ENCODE data around the gene CHRNA5. TPM values are rescaled to one million over a fixed set of nuclear protein-coding genes. Genes with fewer than 3 reads are reported as not detected.
"Not testable (repeated sequence)": the region's sequence is repeated elsewhere in the genome, so short reads cannot be mapped to it uniquely, and the experiment has no call there.

Gene CHRNA5
- 0.95 TPM for polyA plus RNA-seq

GRCh38 chr15:78565097-78565950 is at the start of gene CHRNA5:
CHRNA5 (plus strand) TSS chr15:78565520; CDS start chr15:78565720, 200 bp downstream.
- Mint-ChIP-seq H3K27ac (peak within 1 kb of the TSS in 1 of 3 donors; percentile 86), H3K4me3 (peak within 1 kb of the TSS; percentile 75 to 95 (median 90)), H3K27me3 (peaks cover 18% of the 10 kb centered on the region), H3K36me3 (no peaks in the 10 kb centered on the region), H3K4me1 (peaks cover 12 to 20% (median 15%) of the 10 kb centered on the region in 3 donors), H3K9me3 (no peaks in the 10 kb centered on the region)

GRCh38 chr15:78520035-78520434 is 45.3 kb upstream of the CHRNA5 start:
- H3K4me1 Mint-ChIP-seq, H3K36me3 Mint-ChIP-seq, H3K4me3 Mint-ChIP-seq, H3K9me3 Mint-ChIP-seq, H3K27ac Mint-ChIP-seq, H3K27me3 Mint-ChIP-seq: not testable (repeated sequence)

DNA sequence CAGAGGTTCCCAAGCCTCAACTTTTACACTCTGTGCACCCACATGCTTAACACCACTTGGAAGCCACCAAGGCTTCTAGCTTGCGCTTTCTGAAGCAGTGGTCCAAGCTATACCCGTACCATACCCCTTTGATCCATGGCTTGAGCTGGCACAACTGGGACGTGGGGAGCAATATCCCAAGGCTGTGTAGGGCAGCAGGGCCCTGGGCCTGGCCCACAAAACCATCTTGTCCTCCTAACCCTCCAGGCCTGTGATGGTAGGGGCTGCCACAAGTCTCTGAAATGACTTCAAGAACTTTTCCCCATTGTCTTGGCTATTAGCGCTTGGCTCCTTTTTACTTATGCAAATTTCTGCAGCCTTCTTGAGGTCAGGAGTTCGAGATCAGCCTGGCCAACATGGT is 41.1 kb upstream of the CHRNA5 start:
- Mint-ChIP-seq H3K4me3 (no peak overlapping the region), H3K36me3 (no peaks in the 10 kb centered on the region), H3K27me3 (peaks cover 1% of the 10 kb centered on the region), H3K27ac (no peak overlapping the region), H3K4me1 (peaks cover 0 to 2% (median 1%) of the 10 kb centered on the region in 3 donors), H3K9me3 (peaks cover 0 to 4% (median 0%) of the 10 kb centered on the region in 3 donors)

DNA sequence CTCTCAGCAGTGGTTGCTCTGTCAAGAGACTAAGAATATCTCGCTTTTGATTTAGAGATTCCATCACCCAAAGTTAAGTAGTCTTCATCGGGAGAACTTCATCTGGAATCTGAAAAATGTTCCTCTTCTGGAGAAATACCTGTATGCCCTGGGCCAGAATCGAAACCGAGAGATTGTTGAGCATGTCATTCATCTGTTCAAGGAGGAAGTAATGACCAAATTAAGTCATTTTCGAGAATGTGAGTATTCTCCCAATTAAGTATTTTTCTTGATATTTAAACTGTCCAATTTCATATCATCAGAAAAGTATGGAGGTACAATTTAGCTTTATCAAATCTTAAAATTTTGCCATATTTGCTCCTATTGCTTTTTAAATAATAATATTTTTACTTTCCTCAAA is 38.0 kb upstream of the CHRNA5 start:
- Mint-ChIP-seq H3K36me3 (no peaks in the 10 kb centered on the region), H3K4me3 (peak overlapping the region in 1 of 4 donors; percentile 46), H3K9me3 (peaks cover 0 to 4% (median 0%) of the 10 kb centered on the region in 3 donors), H3K27ac (no peak overlapping the region), H3K4me1 (peaks cover 0 to 2% (median 1%) of the 10 kb centered on the region in 3 donors), H3K27me3 (peaks cover 1% of the 10 kb centered on the region)

GRCh38 chr15:78533331-78533730 is 32.0 kb upstream of the CHRNA5 start:
- Mint-ChIP-seq H3K27ac (no peak overlapping the region), H3K4me1 (peaks cover 0 to 2% (median 0%) of the 10 kb centered on the region in 3 donors), H3K36me3 (peaks cover 2% of the 10 kb centered on the region), H3K27me3 (peaks cover 1% of the 10 kb centered on the region), H3K4me3 (no peak overlapping the region), H3K9me3 (no peaks in the 10 kb centered on the region)

GRCh38 chr15:78536134-78536533 is 29.2 kb upstream of the CHRNA5 start:
- Mint-ChIP-seq H3K27me3 (no peaks in the 10 kb centered on the region), H3K27ac (no peak overlapping the region), H3K9me3 (no peaks in the 10 kb centered on the region), H3K36me3 (peaks cover 2% of the 10 kb centered on the region), H3K4me1 (peaks cover 4 to 15% (median 4%) of the 10 kb centered on the region in 3 donors), H3K4me3 (no peak overlapping the region)

GRCh38 chr15:78537266-78537905 is 27.9 kb upstream of the CHRNA5 start:
- H3K4me3 Mint-ChIP-seq: peak overlapping the region in 1 of 4 donors; percentile 84
- peak overlapping the region in 1 of 3 donors; percentile 67 for H3K27ac Mint-ChIP-seq
- H3K36me3 Mint-ChIP-seq: peaks cover 4% of the 10 kb centered on the region
- H3K4me1 Mint-ChIP-seq: peaks cover 10 to 26% (median 15%) of the 10 kb centered on the region in 3 donors
- H3K27me3 Mint-ChIP-seq: no peaks in the 10 kb centered on the region
- no peaks in the 10 kb centered on the region for H3K9me3 Mint-ChIP-seq

- Mint-ChIP-seq H3K27ac (peak overlapping the region in 1 of 3 donors; percentile 67), H3K27me3 (no peaks in the 10 kb centered on the region), H3K4me1 (peaks cover 12 to 30% (median 21%) of the 10 kb centered on the region in 3 donors), H3K36me3 (peaks cover 4% of the 10 kb centered on the region), H3K4me3 (peak overlapping the region in 2 of 4 donors; percentile 33 to 84), H3K9me3 (no peaks in the 10 kb centered on the region)
These were observed 27.0 kb upstream of the CHRNA5 start for GRCh38 chr15:78538358-78538757.

- Mint-ChIP-seq H3K4me3 (peak overlapping the region; percentile 89 to 100 (median 94)), H3K27ac (peak overlapping the region; percentile 89 to 100 (median 99)), H3K4me1 (peaks cover 12 to 30% (median 21%) of the 10 kb centered on the region in 3 donors)
- not testable (repeated sequence) for H3K27me3 Mint-ChIP-seq, H3K9me3 Mint-ChIP-seq, H3K36me3 Mint-ChIP-seq
These were observed 25.7 kb upstream of the CHRNA5 start for GRCh38 chr15:78539464-78540140.

GRCh38 chr15:78540141-78540870 is 25.0 kb upstream of the CHRNA5 start, which contains the start of gene PSMA4:
PSMA4 (plus strand) TSS chr15:78540444; CDS start chr15:78541928, 1,484 bp downstream.
- peak within 1 kb of the TSS; percentile 89 to 100 (median 94) for H3K4me3 Mint-ChIP-seq
- H3K4me1 Mint-ChIP-seq: peaks cover 12 to 30% (median 21%) of the 10 kb centered on the region in 3 donors
- peaks cover 2% of the 10 kb centered on the region for H3K36me3 Mint-ChIP-seq
- no peaks in the 10 kb centered on the region for H3K27me3 Mint-ChIP-seq
- no peaks in the 10 kb centered on the region for H3K9me3 Mint-ChIP-seq
- H3K27ac Mint-ChIP-seq: peak within 1 kb of the TSS; percentile 89 to 100 (median 99)

DNA sequence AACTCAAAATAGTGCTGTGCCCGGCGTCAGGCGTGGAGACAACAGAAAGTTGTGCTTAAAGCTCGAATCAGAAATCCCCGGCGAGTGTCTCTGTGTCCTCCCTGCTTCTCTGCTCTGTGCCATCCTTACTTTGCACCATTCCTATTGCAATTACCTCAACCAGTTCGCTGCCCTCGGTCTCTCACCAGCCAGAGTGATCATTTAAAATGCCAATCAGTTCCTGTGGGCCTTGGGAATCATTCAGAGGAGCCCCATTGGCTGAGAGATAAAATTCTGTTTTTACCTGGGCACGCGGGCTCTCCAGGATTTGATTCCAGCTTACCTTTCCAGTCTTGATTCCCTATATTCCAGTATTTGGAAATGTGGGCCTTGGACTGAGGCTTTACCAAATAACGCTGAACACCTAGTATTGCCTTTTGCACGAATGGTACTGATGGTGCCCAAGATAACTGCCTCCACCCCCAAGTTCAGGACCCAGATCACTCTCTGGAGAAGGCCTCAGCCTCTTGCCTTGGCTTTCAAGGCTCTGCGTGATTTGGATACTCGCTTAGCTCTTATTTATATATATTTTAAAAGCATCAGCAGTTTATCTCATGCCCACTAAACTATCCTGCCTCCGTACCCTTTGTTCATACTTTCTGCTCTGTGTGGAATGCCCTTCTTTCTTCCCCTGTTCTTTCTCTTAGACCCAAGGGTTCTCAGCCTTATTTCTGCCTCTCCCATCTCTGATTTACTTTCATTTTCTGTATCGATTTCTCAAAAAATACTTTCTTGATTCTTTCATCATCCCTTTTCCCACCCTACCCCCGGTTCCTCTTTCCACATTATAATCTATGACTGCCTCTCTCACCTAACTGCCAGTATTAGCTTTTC is 24.2 kb upstream of the CHRNA5 start:
- peaks cover 10 to 30% (median 21%) of the 10 kb centered on the region in 3 donors for H3K4me1 Mint-ChIP-seq
- H3K36me3 Mint-ChIP-seq: peaks cover 2% of the 10 kb centered on the region
- peak overlapping the region; percentile 89 to 100 (median 99) for H3K27ac Mint-ChIP-seq
- H3K4me3 Mint-ChIP-seq: peak overlapping the region; percentile 89 to 100 (median 94)
- no peaks in the 10 kb centered on the region for H3K9me3 Mint-ChIP-seq
- no peaks in the 10 kb centered on the region for H3K27me3 Mint-ChIP-seq

GRCh38 chr15:78541744-78542034 is 23.6 kb upstream of the CHRNA5 start:
- no peaks in the 10 kb centered on the region for H3K27me3 Mint-ChIP-seq
- peaks cover 4% of the 10 kb centered on the region for H3K36me3 Mint-ChIP-seq
- no peaks in the 10 kb centered on the region for H3K9me3 Mint-ChIP-seq
- peak overlapping the region; percentile 89 to 100 (median 99) for H3K27ac Mint-ChIP-seq
- peaks cover 10 to 30% (median 21%) of the 10 kb centered on the region in 3 donors for H3K4me1 Mint-ChIP-seq
- H3K4me3 Mint-ChIP-seq: peak overlapping the region; percentile 89 to 100 (median 94)

DNA sequence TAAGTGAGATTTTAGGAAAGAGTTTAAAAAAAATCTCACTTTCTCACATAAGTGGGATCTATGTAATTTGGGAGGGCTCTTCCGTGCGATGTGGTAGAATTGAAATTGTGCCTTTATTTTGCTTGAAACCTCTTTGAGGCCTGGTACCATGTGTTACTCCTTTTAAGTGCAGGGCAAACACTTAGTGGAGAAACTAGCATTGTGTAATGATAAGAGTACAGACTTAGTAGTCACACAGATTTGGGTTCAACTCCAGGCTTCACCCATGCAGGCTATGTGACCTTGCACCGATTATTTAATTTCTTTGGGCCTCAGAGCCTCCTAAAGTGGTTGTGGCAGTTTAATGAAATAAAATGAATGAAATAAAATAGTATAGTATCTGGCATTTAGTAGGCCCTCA is 22.7 kb upstream of the CHRNA5 start:
- Mint-ChIP-seq H3K27me3 (no peaks in the 10 kb centered on the region), H3K4me1 (peaks cover 10 to 30% (median 21%) of the 10 kb centered on the region in 3 donors), H3K27ac (peak overlapping the region in 1 of 3 donors; percentile 81), H3K36me3 (peaks cover 4% of the 10 kb centered on the region), H3K9me3 (no peaks in the 10 kb centered on the region), H3K4me3 (peak overlapping the region in 3 of 4 donors; percentile 41 to 89 (median 73))
